Fibroblast of skin of right biceps (primary cell): ENCODE measurements around the gene LPCAT1.
A peak's percentile ranks its signal among the peaks of the same experiment; 100 is the strongest.

ENCODE experiments used
- DNase-seq: peaks from one replicate; pipeline ENCODE4 v3.0.0-alpha.2; 2013

The LPCAT1 gene

GRCh38 chr5:1494780-1495524 is 28.8 kb downstream of the LPCAT1 start:
- no peak for DNase-seq

- DNase-seq, result no peak
These were observed 29.8 kb downstream of the LPCAT1 start for GRCh38 chr5:1493941-1494340.

- DNase-seq, result no peak
These were observed 30.3 kb downstream of the LPCAT1 start for GRCh38 chr5:1493413-1493812.

DNA sequence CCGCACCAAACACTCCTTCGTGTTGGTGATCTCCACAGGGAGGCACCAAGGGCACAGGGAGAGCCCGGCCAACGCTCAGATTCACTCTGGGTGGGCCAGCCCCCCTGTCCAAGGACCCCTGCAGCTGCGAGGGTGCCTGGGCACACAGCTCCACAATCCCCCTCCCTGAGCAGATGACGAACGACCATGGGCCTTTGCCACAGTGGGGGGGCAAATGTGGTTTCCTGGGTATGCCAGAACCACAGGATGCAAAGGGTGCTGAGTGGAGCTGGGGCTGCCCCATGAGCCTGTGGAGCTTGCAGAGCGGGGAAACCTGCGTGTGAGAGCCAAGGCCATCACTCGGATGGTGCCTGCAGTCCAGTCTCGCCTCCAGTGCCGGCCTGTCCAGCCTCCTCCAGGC is 31.0 kb downstream of the LPCAT1 start:
- DNase-seq, result no peak

- no peak for DNase-seq
These were observed 33.4 kb downstream of the LPCAT1 start for GRCh38 chr5:1490376-1490775.

- DNase-seq, result no peak
These were observed 34.0 kb downstream of the LPCAT1 start for GRCh38 chr5:1489754-1490153.

DNA sequence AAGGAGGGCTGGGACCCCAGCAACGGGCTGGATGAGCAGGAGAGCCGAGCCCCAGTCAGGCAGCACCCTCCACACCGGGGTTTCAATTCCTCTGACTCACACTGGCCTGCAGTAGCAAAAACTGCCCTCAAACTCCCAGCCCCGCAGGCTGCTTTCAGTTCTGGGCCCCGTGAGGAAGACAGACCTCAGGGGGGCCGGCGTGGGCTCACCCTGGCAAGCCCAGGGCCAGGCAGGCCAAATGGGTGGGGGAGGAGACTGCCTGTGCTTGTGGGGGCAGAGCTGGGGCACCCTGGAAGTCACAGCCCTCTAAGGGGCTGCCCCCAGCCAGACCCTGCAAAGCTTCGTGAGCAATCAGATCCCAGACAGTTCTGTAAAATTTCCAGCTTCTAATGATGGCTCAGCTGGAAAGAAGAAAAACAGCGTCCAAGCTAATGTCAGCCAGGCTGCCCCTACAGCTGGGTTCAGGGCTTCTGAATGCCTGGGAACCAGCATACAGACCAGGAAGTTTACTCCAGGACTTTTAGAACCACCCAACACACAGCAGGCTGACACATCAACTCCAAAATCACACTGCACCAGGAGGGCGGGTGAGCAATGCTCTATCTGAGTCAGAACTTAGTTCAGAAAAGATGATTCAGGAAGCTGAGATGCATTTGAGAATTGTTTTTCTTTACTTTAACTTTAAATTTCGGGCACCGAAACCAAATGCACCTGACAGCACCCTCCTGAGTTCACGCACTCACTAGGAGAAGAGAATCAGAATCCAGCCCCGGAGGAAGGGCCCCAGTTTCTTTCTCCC is 34.7 kb downstream of the LPCAT1 start:
- DNase-seq, result peak; percentile 67

DNA sequence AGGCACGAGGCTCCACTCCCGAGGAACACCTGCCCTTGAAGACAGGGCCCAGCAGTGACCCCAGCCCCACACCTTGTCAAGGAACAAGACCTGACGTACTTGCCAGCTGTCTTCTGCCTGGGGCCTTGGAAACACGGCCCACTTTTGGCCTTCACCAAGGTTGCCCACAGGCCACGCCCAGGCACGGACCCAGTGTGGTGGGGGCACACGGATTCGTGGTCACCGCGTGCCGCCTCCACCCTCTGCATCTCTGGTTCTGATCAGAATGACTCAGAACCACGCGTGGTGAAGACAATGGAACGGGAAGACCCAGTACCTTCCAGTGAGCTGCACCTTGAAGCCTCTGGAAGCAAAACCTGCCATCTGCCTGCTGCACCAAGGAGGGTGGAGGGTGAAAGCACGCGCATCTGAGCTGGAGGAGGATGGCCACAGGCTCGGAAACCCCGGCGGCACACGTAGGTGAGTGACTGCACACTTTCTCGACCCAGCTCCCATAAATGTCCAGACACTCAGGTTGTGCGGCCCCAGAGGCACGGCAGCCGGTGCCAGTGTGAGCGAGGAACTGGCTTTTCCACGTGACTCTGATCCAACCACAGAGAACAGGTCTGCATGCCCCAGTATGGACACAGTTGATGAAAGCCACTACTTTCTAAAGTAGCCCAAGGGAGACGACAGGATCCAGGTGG is 36.5 kb downstream of the LPCAT1 start:
- no peak for DNase-seq

- no peak for DNase-seq
These were observed 37.5 kb downstream of the LPCAT1 start for GRCh38 chr5:1486271-1486670.

DNA sequence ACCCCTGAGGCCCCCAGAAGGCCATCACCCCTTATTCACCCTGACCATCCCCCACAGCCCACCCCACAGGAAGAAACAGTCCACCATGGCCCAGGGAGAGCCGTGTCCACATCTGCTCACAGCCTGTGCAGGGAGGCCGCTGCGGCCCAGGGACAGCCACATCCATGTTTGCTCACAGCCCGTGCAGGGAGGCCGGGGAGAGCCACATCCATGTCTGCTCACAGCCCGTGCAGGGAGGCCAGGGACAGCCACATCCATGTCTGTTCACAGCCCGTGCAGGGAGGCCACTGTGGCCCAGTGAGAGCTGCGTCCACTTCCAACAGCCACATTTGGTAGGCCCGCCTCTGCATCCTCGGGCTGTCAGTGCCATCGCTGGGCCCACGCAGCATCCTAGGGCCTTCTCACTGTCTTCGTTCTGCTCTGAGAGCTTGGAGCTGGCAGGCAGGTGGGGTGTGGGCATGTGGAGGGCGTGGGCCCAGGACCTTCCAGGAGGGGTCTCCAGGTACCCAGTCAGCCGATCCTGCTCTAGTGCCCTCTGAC is 38.1 kb downstream of the LPCAT1 start:
- DNase-seq, result no peak

GRCh38 chr5:1484730-1485578 is 38.8 kb downstream of the LPCAT1 start:
- no peak for DNase-seq

DNA sequence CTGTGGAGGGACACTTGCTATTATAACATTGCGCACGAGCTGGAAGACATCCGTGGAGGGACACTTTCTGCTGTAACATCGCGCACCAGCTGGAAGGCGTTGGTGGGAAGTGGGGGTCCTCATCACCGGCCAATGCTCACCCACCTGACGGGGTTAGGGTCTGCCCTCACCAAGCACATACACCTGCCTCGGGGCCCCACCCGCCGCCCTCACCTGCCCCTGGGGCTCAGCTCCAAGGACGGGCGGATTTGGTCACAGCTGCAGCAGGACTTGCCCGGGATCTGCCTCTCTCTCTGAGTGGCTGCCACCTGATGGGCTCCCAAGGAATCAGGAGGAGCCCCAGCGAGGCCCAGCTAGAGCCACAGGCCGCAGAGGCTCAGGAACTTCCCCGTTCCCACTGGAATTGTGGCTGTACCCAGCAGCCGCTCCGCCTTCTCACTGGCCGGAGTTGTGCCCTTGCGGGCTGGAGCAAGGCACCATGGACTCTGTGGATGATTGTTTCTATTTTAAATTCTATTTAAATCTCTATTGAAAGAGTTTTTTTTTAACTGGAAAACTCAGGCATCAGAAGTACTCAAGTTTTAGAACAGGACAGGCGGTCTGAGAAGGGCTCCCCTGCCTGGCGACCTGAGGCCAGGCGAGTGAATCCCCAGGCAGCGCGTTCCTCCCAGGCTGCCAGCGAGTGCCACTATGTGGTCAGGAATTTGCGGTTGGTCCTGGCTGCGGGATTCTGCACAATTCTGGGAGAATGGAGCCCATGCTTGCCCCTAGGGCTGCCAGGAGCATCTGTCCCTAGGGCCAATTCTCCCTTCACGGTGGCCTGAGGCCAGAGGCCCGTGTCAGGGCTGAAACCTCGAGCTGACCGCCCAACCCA is 39.7 kb downstream of the LPCAT1 start:
- no peak for DNase-seq

DNA sequence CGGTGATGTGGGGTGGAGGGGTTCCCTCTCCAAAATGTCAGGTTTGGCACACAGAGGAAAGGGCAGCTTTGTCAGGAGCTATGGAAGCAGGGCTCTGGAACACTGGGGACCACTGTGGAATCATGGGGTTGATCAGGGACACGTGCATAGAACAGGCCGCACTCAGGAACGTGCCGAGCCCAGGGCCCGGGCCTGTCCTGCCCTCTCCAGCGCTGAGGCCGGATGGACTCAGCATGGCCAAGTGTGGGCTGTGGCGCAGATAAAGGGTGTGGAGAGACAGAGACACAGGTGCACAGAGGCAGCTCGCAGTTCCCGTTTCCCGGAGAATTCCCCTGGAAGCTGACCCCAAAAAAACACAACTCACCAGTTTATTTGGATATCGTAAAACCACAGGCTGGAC is 40.7 kb downstream of the LPCAT1 start:
- no peak for DNase-seq

DNA sequence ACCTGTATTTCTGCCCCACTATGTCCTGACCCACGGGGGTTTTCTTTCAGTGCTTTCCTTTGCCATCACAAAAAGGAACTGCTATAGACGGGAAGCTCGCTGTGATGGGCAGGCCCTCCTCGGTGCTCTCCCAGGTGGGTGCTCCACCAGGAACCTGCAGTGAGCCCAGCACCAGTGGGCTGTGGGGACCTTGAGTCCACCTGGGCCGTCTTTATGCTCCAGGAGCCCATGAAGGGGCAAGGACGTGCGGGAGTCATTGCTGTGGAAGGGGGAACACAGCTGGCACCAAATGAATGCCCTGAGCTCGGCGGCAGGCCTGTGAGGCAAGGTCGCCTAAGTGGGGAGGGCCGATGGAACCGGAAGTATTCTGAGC is 41.8 kb downstream of the LPCAT1 start:
- no peak for DNase-seq

DNA sequence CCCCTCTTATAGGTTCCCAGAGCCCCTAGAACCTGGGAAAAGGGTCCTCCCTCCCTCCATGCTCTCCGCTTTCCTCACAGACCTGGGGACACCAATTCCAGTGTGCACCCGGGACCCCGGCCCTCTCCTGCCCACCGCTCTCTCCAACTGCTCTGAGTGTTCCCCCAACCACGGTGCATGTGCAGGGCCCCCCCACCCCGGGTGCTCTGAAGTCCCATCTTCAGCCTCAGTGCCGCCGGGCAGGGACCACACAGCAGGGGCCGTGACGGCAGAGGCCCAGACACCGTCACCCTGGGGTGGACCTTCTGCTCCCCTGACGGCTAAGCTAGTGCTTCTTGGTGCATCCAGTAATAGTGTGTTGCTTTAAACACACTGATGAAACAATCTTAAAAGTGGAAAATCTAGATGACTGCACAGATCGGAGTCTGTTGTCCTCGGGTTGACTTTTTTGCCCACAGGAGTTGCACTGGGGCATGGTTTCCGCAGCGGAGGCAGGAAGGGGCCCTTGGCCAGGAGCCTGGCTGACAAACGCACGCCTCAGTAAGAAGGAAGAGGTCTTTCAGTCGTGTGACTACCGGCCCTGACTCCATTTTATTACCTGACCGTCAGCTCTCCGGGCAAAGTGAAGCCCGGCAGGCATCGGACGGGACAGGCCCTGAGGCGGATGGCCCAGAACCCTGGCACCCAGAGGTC is 42.3 kb downstream of the LPCAT1 start:
- no peak for DNase-seq

DNA sequence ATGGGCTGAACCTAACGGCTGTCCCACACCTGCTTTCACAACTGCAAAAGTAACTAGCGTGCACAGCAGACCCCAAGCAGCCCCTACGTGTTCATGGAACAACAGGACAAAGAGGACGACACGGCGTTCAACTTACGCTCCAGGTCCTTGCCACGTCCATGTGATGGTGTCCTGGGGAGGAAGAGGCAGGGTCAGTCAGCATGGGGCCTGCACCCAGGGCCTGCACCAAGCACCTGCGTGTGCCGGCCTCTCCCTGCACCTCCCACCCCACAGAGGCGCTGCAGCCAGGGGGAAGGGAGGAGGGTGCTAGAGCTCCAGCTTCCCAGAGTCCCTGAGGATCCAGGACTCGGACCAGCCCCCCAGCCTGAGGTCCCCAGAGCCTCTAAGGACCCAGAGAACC is 43.0 kb downstream of the LPCAT1 start:
- no peak for DNase-seq

GRCh38 chr5:1480217-1480616 is 43.5 kb downstream of the LPCAT1 start:
- no peak for DNase-seq

DNA sequence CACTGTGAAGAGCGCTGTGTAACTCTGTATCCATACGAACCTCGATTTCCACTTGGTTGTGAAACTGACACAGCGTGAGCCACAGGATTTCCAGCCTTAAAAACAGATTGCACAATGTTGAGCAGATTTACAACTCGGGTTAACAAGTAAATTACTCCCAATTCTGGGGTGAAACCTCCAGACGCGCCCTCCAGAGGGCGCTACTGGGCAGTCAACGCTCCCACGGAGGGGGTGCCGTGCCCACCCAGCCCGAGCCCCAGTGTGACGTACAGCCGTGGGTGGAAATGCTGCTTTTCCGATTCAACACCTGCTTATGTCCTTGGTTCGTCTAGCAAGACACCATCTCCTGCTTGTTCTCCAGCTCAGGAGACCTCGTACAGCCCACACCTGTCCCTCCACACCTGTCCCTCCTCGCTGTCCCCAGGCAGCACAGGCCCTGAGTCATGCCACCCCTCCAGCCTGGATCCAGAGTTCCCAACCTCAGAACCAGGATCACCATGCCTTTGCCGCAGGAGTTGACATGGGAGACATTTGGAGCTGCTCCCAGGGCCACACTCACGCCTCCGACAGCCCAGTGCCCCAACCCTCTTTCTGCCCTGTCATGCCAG is 44.1 kb downstream of the LPCAT1 start:
- peak; percentile 20 for DNase-seq

DNA sequence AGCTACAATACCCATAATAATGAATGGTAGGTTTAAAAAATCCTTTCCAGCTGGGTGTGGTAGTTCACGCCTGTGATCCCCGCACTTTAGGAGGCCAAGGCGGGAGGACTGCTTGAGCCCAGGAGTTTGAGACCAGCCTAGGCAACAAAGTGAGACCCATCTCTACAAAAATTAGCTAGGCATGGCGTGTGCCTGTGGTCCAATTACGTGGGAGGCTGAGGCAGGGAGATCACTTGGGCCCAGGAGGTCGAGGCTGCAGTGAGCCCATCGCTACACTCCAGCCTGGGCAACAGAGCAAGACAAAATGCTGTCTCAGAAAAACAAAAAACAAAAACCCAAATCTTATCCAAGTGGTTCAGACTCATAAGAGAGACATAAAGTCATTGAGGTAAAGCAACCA is 44.7 kb downstream of the LPCAT1 start:
- DNase-seq, result no peak

- DNase-seq, result no peak
These were observed 45.3 kb downstream of the LPCAT1 start for GRCh38 chr5:1478271-1479035.
